GM12878 (cell line): Measurements from ENCODE around the gene GALNS.

Experiments used
- EZH2 ChIP-seq: IDR thresholded peaks from 2 replicates; pipeline ENCODE4 v1.6.1; 2012; ENCODE audit warnings: low read depth, mild to moderate bottlenecking, control low read depth, inconsistent platforms, low read length, borderline replicate concordance; ENCODE audit not compliant: control insufficient read depth
- GABPA ChIP-seq: IDR thresholded peaks from 2 replicates; pipeline ENCODE4 v1.6.1; 2014; ENCODE audit warnings: antibody characterized with exemption, low read depth, mild to moderate bottlenecking, inconsistent platforms
- JUNB ChIP-seq: IDR thresholded peaks from 2 replicates; pipeline ENCODE4 v1.6.1; 2016; ENCODE audit warnings: antibody characterized with exemption, mild to moderate bottlenecking
- NR2C1 ChIP-seq: fragments of 450-650 bp; IDR thresholded peaks from 2 replicates; pipeline ENCODE4 v1.6.1; 2017; ENCODE audit warnings: antibody characterized with exemption, mild to moderate bottlenecking, moderate library complexity
- RB1 ChIP-seq: fragments of 450-650 bp; formaldehyde crosslinking; IDR thresholded peaks from 2 replicates; pipeline ENCODE4 v1.6.1; 2017; ENCODE audit warnings: mild to moderate bottlenecking, borderline replicate concordance
- ZNF217 ChIP-seq: fragments of 450-650 bp; IDR thresholded peaks from 2 replicates; pipeline ENCODE4 v1.6.1; 2017; ENCODE audit warnings: antibody characterized with exemption, mild to moderate bottlenecking
- TF ChIP-seq, protein P1 (sequence below): IDR thresholded peaks from 2 replicates; pipeline ENCODE4 v1.6.1; 2011; ENCODE audit warnings: mild to moderate bottlenecking, low read depth, low read length, moderate library complexity; ENCODE audit not compliant: insufficient replicate concordance
- TF ChIP-seq, protein P2 (sequence below), 3 experiments: IDR thresholded peaks in 2 of 3; conservative IDR thresholded peaks in 1 of 3; 2 replicates each; pipeline ENCODE4 v1.5.1; 2011; ENCODE audit warnings: low read depth in 3 of 3, low read length in 3 of 3, mild to moderate bottlenecking in 3 of 3, control low read depth in 2 of 3, moderate library complexity in 2 of 3, inconsistent platforms in 1 of 3, mixed read lengths in 1 of 3; ENCODE audit not compliant: control insufficient read depth in 2 of 3, insufficient read depth in 1 of 3; ENCODE audit errors: extremely low read depth in 1 of 3
- TF ChIP-seq, protein P3 (sequence below): fragments of 450-650 bp; IDR thresholded peaks from 2 replicates; pipeline ENCODE4 v1.6.1; 2014; ENCODE audit warnings: mild to moderate bottlenecking
- TF ChIP-seq, protein P4 (sequence below): fragments of 450-650 bp; IDR thresholded peaks from 2 replicates; pipeline ENCODE4 v1.6.1; 2016; ENCODE audit warnings: mild to moderate bottlenecking, moderate library complexity, borderline replicate concordance

DNA sequence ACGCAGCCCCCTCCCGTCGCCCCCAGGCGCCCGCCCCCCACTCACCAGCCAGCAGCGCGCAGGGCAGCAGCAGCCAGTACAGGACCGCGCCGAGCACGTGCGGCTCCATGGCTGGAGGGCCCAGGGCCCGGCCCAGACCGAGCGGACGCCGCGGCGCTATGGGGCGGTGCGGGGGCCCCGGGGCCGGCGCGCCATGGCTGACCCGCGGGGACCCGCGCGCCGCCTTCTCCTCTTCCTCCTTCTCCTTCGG lies 72.0 kb downstream of the GALNS start:
- TF ChIP-seq, protein P1, sequence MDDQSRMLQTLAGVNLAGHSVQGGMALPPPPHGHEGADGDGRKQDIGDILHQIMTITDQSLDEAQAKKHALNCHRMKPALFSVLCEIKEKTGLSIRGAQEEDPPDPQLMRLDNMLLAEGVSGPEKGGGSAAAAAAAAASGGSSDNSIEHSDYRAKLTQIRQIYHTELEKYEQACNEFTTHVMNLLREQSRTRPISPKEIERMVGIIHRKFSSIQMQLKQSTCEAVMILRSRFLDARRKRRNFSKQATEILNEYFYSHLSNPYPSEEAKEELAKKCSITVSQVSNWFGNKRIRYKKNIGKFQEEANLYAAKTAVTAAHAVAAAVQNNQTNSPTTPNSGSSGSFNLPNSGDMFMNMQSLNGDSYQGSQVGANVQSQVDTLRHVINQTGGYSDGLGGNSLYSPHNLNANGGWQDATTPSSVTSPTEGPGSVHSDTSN = no peak
- TF ChIP-seq, protein P2, sequence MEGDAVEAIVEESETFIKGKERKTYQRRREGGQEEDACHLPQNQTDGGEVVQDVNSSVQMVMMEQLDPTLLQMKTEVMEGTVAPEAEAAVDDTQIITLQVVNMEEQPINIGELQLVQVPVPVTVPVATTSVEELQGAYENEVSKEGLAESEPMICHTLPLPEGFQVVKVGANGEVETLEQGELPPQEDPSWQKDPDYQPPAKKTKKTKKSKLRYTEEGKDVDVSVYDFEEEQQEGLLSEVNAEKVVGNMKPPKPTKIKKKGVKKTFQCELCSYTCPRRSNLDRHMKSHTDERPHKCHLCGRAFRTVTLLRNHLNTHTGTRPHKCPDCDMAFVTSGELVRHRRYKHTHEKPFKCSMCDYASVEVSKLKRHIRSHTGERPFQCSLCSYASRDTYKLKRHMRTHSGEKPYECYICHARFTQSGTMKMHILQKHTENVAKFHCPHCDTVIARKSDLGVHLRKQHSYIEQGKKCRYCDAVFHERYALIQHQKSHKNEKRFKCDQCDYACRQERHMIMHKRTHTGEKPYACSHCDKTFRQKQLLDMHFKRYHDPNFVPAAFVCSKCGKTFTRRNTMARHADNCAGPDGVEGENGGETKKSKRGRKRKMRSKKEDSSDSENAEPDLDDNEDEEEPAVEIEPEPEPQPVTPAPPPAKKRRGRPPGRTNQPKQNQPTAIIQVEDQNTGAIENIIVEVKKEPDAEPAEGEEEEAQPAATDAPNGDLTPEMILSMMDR (IDR thresholded peaks at IDR 0.05 in 2 of 3, conservative IDR thresholded peaks at IDR 0.05 in 1 of 3; ENCODE audit: control insufficient read depth in 2 of 3, extremely low read depth in 1 of 3, insufficient read depth in 1 of 3, low read depth in 3 of 3, low read length in 3 of 3) = no peak
- TF ChIP-seq, protein P3, sequence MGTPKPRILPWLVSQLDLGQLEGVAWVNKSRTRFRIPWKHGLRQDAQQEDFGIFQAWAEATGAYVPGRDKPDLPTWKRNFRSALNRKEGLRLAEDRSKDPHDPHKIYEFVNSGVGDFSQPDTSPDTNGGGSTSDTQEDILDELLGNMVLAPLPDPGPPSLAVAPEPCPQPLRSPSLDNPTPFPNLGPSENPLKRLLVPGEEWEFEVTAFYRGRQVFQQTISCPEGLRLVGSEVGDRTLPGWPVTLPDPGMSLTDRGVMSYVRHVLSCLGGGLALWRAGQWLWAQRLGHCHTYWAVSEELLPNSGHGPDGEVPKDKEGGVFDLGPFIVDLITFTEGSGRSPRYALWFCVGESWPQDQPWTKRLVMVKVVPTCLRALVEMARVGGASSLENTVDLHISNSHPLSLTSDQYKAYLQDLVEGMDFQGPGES = no peak
- TF ChIP-seq, protein P4, sequence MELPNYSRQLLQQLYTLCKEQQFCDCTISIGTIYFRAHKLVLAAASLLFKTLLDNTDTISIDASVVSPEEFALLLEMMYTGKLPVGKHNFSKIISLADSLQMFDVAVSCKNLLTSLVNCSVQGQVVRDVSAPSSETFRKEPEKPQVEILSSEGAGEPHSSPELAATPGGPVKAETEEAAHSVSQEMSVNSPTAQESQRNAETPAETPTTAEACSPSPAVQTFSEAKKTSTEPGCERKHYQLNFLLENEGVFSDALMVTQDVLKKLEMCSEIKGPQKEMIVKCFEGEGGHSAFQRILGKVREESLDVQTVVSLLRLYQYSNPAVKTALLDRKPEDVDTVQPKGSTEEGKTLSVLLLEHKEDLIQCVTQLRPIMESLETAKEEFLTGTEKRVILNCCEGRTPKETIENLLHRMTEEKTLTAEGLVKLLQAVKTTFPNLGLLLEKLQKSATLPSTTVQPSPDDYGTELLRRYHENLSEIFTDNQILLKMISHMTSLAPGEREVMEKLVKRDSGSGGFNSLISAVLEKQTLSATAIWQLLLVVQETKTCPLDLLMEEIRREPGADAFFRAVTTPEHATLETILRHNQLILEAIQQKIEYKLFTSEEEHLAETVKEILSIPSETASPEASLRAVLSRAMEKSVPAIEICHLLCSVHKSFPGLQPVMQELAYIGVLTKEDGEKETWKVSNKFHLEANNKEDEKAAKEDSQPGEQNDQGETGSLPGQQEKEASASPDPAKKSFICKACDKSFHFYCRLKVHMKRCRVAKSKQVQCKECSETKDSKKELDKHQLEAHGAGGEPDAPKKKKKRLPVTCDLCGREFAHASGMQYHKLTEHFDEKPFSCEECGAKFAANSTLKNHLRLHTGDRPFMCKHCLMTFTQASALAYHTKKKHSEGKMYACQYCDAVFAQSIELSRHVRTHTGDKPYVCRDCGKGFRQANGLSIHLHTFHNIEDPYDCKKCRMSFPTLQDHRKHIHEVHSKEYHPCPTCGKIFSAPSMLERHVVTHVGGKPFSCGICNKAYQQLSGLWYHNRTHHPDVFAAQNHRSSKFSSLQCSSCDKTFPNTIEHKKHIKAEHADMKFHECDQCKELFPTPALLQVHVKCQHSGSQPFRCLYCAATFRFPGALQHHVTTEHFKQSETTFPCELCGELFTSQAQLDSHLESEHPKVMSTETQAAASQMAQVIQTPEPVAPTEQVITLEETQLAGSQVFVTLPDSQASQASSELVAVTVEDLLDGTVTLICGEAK = no peak
- TF ChIP-seq EZH2 = no peak
- no peak for TF ChIP-seq NR2C1
- no peak for TF ChIP-seq JUNB
- no peak for TF ChIP-seq RB1
- TF ChIP-seq GABPA = no peak
- TF ChIP-seq ZNF217 = no peak
